SU-DHL-6 (cell line): ENCODE results near the gene GABBR2.

Experiments used
- EZH2phosphoT487 ChIP-seq: fragments of 200-600 bp; sonication (generic), shearing (Covaris generic); conservative IDR thresholded peaks from 2 replicates; pipeline ENCODE4 v1.6.1; 2018; ENCODE audit warnings: mild to moderate bottlenecking, antibody characterized with exemption, low read length, moderate library complexity, mixed read lengths
- TF ChIP-seq, protein P1 (sequence below): fragments of 200-600 bp; sonication (generic); IDR thresholded peaks from one replicate; pipeline ENCODE4 v1.5.1; 2017; ENCODE audit warnings: antibody characterized with exemption, mild to moderate bottlenecking, low read length, moderate library complexity; ENCODE audit not compliant: insufficient read depth, poor library complexity, severe bottlenecking

DNA sequence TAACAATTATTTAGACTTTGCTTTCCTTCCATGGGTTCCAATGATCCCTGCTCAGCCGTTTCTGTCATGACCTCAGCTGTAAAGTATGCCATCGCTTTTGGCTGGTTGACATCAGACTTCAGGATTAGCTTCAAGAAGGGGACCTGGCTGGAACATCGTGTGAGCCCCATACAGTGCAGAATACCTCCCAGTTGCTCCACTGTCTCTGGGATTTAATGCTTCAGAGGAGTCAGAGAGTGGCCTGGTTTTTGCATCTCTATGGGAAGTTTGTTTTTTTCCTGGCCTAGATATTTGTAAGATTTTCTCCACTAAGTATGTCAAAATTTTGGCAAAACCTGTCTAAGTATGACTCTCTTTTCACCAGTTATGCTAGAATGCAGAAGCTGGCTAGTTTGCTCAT lies 216.9 kb downstream of the GABBR2 start:
- TF ChIP-seq, protein P1, sequence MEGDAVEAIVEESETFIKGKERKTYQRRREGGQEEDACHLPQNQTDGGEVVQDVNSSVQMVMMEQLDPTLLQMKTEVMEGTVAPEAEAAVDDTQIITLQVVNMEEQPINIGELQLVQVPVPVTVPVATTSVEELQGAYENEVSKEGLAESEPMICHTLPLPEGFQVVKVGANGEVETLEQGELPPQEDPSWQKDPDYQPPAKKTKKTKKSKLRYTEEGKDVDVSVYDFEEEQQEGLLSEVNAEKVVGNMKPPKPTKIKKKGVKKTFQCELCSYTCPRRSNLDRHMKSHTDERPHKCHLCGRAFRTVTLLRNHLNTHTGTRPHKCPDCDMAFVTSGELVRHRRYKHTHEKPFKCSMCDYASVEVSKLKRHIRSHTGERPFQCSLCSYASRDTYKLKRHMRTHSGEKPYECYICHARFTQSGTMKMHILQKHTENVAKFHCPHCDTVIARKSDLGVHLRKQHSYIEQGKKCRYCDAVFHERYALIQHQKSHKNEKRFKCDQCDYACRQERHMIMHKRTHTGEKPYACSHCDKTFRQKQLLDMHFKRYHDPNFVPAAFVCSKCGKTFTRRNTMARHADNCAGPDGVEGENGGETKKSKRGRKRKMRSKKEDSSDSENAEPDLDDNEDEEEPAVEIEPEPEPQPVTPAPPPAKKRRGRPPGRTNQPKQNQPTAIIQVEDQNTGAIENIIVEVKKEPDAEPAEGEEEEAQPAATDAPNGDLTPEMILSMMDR: no peak
- no peak for TF ChIP-seq EZH2phosphoT487
